ENCODE measurements around the gene TMEM253.

TMEM253 gene

GRCh38 chr14:21091821-21092272 is 9.0 kb upstream of the TMEM253 start (continued):
- no peak for TF ChIP-seq ZNF335 (tag by site-specific recombination; conservative IDR thresholded peaks at IDR 0.05)
- no peak for TF ChIP-seq ZNF211 (tag by site-specific recombination; IDR thresholded peaks at IDR 0.05; ENCODE audit: low read depth)
- TF ChIP-seq ZNF157 (tag by site-specific recombination; IDR thresholded peaks at IDR 0.05): no peak
- TF ChIP-seq ZNF785 (tag by site-specific recombination; IDR thresholded peaks at IDR 0.05): no peak
- no peak for TF ChIP-seq ZNF473 (tag by site-specific recombination; IDR thresholded peaks at IDR 0.05)
- no peak for TF ChIP-seq ZNF571 (tag by site-specific recombination; IDR thresholded peaks at IDR 0.05)
- no peak for TF ChIP-seq ZNF398 (tag by site-specific recombination; IDR thresholded peaks at IDR 0.05)
- no peak for TF ChIP-seq TCF7L2 (IDR thresholded peaks at IDR 0.05; ENCODE audit: borderline replicate concordance, low read depth, low read length)
- no peak for TF ChIP-seq EGR2 (tag by site-specific recombination; IDR thresholded peaks at IDR 0.05; ENCODE audit: low read depth)

GRCh38 chr14:21092273-21093011 is 8.4 kb upstream of the TMEM253 start:
- peaks cover 11 to 49% of the 10 kb centered on the region in 2 experiments; a peak in 2 of 3 replicates for H3K36me3 ChIP-seq (ENCODE audit: control insufficient read depth in 2 of 2, insufficient read depth in 1 of 2, low read length in 2 of 2)
- H3K9me3 ChIP-seq (ENCODE audit: control insufficient read depth, insufficient read depth, low read depth, low read length): no peaks in the 10 kb centered on the region
- no peak overlapping the region for H3K4me3 ChIP-seq (ENCODE audit: low read depth, low read length)
- ChIA-PET POLR2A (interaction anchor here (0.6 to 4.4 kb wide), 7 partner anchors 9 to 78 kb away, joined by 3 to 33 read pairs (median 5); partner anchors contain the start of gene ARHGEF40), CTCF (interaction anchor here (0.6 to 6.9 kb wide), 31 partner anchors 8 to 464 kb away, joined by 3 to 175 read pairs (median 7); partner anchors contain the start of genes ARHGEF40 and TMEM253)
- H3K4me1 ChIP-seq (ENCODE audit: control insufficient read depth, insufficient read depth, low read length): peaks cover 8% of the 10 kb centered on the region; the same call in 1 of the 2 replicates
- H3K27ac ChIP-seq (ENCODE audit: extremely low read depth, low read depth, low read length): no peak overlapping the region
- TF ChIP-seq ZNF530 (tag by site-specific recombination; IDR thresholded peaks at IDR 0.05; ENCODE audit: low read depth): no peak
- no peak for TF ChIP-seq ZNF664 (tag by site-specific recombination; IDR thresholded peaks at IDR 0.05)
- peak; percentile 18; the same call in 1 of the 2 replicates for TF ChIP-seq KLF1 (tag by site-specific recombination; IDR thresholded peaks at IDR 0.05)
- no peak for TF ChIP-seq ZNF623 (tag by site-specific recombination; IDR thresholded peaks at IDR 0.05)
- TF ChIP-seq GLI2 (tag by site-specific recombination; IDR thresholded peaks at IDR 0.05; ENCODE audit: borderline replicate concordance, low read depth): no peak
- TF ChIP-seq, protein P1, sequence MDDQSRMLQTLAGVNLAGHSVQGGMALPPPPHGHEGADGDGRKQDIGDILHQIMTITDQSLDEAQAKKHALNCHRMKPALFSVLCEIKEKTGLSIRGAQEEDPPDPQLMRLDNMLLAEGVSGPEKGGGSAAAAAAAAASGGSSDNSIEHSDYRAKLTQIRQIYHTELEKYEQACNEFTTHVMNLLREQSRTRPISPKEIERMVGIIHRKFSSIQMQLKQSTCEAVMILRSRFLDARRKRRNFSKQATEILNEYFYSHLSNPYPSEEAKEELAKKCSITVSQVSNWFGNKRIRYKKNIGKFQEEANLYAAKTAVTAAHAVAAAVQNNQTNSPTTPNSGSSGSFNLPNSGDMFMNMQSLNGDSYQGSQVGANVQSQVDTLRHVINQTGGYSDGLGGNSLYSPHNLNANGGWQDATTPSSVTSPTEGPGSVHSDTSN (CRISPR knock-in tag; IDR thresholded peaks at IDR 0.05): 0 out of 2 replicates have a peak, but pooled peaks have one; percentile 55
- TF ChIP-seq, protein P2, sequence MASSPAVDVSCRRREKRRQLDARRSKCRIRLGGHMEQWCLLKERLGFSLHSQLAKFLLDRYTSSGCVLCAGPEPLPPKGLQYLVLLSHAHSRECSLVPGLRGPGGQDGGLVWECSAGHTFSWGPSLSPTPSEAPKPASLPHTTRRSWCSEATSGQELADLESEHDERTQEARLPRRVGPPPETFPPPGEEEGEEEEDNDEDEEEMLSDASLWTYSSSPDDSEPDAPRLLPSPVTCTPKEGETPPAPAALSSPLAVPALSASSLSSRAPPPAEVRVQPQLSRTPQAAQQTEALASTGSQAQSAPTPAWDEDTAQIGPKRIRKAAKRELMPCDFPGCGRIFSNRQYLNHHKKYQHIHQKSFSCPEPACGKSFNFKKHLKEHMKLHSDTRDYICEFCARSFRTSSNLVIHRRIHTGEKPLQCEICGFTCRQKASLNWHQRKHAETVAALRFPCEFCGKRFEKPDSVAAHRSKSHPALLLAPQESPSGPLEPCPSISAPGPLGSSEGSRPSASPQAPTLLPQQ (tag by site-specific recombination; IDR thresholded peaks at IDR 0.05): 0 out of 2 replicates have a peak, but pooled peaks have one; percentile 36
- no peak for TF ChIP-seq ZBTB1 (tag by site-specific recombination; IDR thresholded peaks at IDR 0.05)
- TF ChIP-seq, protein P3, sequence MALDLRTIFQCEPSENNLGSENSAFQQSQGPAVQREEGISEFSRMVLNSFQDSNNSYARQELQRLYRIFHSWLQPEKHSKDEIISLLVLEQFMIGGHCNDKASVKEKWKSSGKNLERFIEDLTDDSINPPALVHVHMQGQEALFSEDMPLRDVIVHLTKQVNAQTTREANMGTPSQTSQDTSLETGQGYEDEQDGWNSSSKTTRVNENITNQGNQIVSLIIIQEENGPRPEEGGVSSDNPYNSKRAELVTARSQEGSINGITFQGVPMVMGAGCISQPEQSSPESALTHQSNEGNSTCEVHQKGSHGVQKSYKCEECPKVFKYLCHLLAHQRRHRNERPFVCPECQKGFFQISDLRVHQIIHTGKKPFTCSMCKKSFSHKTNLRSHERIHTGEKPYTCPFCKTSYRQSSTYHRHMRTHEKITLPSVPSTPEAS (tag by site-specific recombination; IDR thresholded peaks at IDR 0.05): peak; percentile 61; the same call in 1 of the 2 replicates
- peak; percentile 93 for TF ChIP-seq ZNF600 (tag by site-specific recombination; IDR thresholded peaks at IDR 0.05)
- TF ChIP-seq, protein P4, sequence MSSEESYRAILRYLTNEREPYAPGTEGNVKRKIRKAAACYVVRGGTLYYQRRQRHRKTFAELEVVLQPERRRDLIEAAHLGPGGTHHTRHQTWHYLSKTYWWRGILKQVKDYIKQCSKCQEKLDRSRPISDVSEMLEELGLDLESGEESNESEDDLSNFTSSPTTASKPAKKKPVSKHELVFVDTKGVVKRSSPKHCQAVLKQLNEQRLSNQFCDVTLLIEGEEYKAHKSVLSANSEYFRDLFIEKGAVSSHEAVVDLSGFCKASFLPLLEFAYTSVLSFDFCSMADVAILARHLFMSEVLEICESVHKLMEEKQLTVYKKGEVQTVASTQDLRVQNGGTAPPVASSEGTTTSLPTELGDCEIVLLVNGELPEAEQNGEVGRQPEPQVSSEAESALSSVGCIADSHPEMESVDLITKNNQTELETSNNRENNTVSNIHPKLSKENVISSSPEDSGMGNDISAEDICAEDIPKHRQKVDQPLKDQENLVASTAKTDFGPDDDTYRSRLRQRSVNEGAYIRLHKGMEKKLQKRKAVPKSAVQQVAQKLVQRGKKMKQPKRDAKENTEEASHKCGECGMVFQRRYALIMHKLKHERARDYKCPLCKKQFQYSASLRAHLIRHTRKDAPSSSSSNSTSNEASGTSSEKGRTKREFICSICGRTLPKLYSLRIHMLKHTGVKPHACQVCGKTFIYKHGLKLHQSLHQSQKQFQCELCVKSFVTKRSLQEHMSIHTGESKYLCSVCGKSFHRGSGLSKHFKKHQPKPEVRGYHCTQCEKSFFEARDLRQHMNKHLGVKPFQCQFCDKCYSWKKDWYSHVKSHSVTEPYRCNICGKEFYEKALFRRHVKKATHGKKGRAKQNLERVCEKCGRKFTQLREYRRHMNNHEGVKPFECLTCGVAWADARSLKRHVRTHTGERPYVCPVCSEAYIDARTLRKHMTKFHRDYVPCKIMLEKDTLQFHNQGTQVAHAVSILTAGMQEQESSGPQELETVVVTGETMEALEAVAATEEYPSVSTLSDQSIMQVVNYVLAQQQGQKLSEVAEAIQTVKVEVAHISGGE (tag by site-specific recombination; conservative IDR thresholded peaks at IDR 0.05; ENCODE audit: low read depth): no peak
- no peak for TF ChIP-seq ZBTB8A (tag by site-specific recombination; IDR thresholded peaks at IDR 0.05)
- TF ChIP-seq ZNF585B (tag by site-specific recombination; IDR thresholded peaks at IDR 0.05): no peak
- TF ChIP-seq, protein P5, sequence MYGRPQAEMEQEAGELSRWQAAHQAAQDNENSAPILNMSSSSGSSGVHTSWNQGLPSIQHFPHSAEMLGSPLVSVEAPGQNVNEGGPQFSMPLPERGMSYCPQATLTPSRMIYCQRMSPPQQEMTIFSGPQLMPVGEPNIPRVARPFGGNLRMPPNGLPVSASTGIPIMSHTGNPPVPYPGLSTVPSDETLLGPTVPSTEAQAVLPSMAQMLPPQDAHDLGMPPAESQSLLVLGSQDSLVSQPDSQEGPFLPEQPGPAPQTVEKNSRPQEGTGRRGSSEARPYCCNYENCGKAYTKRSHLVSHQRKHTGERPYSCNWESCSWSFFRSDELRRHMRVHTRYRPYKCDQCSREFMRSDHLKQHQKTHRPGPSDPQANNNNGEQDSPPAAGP (tag by site-specific recombination; IDR thresholded peaks at IDR 0.05): peak; percentile 79
- TF ChIP-seq ZNF843 (tag by site-specific recombination; IDR thresholded peaks at IDR 0.05): 0 out of 2 replicates have a peak, but pooled peaks have one; percentile 28
- TF ChIP-seq ZBTB48 (tag by site-specific recombination; IDR thresholded peaks at IDR 0.05): peak; percentile 55; the same call in 1 of the 2 replicates
- TF ChIP-seq SCRT1 (tag by site-specific recombination; IDR thresholded peaks at IDR 0.05; ENCODE audit: borderline replicate concordance): no peak

All from HEK293 (cell line).